ENCODE results near the gene KCNAB2.
"Not testable (repeated sequence)": the region's sequence is repeated elsewhere in the genome, so short reads cannot be mapped to it uniquely, and the experiment has no call there.

Gene KCNAB2

DNA sequence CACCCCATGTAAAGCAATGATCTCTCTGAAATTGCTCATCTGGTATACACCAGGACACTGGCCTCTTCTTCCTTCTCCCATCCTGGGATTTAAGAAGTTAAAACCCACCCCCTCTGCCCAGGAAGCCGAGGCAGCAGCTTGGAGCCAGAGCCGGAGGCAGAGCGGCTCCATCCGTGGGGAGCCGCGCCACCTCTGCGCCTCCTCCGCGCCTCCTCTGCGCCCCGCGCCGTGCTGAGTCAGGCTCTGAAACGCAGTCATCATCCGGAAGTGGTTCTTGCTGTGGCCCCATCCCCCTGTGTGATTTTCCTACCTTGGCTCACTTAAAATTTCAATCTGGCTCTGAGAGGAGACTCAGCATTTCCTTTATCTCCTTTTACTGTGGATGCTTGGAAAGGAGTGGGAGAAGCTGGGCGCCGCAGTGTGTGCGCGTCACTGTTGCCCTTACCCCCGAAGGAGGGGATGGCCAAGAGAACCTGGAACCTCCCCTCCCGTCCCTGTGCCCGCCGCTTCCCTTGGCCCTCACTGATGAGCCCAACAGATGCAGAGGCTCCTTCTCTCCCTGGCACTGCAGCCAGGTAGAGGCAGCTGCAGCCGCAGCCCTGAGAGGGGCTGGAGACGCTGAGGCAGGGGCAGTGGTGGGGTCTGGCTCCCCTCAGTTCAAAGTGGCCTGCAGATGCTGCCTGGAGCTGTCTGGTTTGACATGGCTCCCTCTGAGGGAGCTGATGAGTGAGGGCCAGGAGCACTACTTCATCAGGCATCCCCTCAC is 38.2 kb upstream of the KCNAB2 start:
- H3K27ac Mint-ChIP-seq = no peak overlapping the region
- no peaks in the 10 kb centered on the region for H3K9me3 Mint-ChIP-seq
- no peak overlapping the region for H3K4me3 Mint-ChIP-seq
- peaks cover 1% of the 10 kb centered on the region for H3K36me3 Mint-ChIP-seq
- H3K27me3 Mint-ChIP-seq = no peaks in the 10 kb centered on the region
- peaks cover 22% of the 10 kb centered on the region for H3K4me1 Mint-ChIP-seq

DNA sequence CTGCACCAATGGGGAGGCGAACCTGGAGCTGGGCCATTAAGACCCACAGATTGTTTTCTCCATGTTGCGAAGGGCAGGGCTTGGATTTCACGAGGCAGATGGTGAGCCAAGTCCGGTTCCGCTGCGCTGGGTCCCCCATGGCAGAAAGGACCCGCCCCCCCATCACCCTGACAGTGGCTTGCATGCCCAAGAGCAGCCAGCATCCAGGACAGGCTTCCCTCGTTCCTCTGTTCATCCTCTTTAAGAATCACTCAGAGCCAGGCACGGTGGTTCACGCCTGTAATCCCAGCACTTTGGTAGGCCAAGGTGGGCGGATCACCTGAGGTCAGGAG is 37.6 kb upstream of the KCNAB2 start:
- Mint-ChIP-seq H3K36me3 (peaks cover 1% of the 10 kb centered on the region), H3K9me3 (no peaks in the 10 kb centered on the region), H3K4me3 (no peak overlapping the region), H3K27me3 (no peaks in the 10 kb centered on the region), H3K27ac (no peak overlapping the region), H3K4me1 (peaks cover 22% of the 10 kb centered on the region)

DNA sequence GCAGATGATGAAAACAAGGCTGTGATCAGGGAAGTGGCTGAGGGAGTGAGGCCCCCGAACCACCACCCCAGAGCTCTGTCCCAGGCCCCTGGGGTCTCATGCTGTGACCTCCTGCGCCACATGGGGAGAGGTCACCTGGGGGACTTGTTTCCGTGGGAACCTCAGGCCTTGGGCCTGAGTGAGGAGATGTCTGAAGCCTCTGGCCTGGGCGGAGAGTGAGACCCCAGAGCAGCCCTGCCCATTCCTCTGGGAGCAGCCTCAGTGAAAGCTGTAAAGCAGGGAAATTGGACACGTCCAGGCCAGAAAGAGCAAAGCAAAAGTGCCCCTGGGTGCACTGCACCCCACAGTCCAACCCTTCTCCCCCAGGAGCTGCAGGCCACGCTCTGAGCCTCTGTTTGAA is 37.0 kb upstream of the KCNAB2 start:
- H3K9me3 Mint-ChIP-seq = no peaks in the 10 kb centered on the region
- peaks cover 17% of the 10 kb centered on the region for H3K4me1 Mint-ChIP-seq
- H3K36me3 Mint-ChIP-seq = peaks cover 1% of the 10 kb centered on the region
- no peaks in the 10 kb centered on the region for H3K27me3 Mint-ChIP-seq
- H3K4me3 Mint-ChIP-seq = no peak overlapping the region
- no peak overlapping the region for H3K27ac Mint-ChIP-seq

DNA sequence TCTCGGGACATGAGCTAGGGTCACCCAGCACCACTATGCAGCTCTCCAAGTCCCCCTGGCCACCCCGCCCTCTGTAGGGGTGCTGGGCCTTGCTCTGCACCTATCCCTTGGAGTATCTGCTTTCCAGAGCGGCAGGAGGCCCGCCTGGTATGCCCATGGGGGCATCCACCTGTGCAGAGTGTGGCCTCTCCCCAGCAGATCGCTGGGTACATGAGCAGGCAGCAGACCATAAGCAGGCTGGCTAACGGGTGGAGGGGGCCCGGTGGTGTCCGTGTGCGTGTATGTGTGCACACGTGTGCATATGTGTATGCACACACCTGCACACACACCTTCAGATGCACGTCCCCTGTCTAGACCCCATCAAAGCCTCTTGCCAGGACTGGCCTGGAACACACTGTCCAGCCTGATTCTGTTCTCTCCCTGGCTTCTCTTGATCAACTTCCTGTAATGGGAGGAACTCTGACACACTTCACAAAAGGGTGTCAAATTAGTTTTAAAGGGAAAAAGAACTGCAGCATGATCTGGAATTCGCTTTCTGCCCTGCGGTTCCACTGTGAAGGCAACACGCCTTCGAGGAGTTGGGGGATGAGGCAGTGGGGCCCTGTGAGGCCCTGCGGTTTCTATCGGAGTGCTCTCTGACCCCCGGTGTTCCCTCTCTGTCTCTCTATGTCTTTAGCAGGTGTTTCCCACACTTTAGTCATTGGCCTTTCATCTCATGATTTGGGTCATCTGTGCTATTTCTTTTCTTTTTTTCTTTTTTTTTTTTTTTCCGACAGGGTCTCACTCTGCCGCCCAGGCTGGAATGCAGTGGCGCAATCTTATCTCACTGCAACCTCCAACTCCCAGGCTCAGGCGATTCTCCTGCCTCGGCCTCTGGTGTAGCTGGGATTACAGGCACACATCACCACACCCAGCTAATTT is 36.3 kb upstream of the KCNAB2 start:
- peaks cover 1% of the 10 kb centered on the region for H3K36me3 Mint-ChIP-seq
- H3K9me3 Mint-ChIP-seq = no peaks in the 10 kb centered on the region
- no peak overlapping the region for H3K27ac Mint-ChIP-seq
- no peaks in the 10 kb centered on the region for H3K27me3 Mint-ChIP-seq
- no peak overlapping the region for H3K4me3 Mint-ChIP-seq
- peaks cover 11% of the 10 kb centered on the region for H3K4me1 Mint-ChIP-seq

DNA sequence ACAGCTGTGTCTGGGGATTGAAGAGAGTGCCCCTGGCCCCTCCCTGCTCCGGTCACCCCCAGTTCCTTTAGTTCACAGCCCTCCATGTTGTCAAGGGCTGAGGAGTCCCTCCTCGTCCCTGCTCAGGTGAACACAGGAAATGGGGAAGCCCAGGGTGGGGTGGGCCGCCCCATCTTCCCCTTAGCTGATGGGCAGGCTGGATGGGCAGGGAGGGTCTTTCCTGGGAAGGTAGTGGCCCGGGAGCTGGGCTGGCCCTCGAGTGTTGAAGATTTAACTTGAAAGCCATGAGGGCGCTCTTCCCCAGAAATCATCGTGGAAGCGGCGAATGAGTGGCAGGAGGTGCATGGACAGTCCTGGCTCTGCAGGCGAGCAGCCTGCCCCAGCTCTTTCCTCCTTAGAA is 35.1 kb upstream of the KCNAB2 start:
- H3K4me3 Mint-ChIP-seq = no peak overlapping the region
- no peak overlapping the region for H3K27ac Mint-ChIP-seq
- H3K27me3 Mint-ChIP-seq = no peaks in the 10 kb centered on the region
- H3K36me3 Mint-ChIP-seq = peaks cover 1% of the 10 kb centered on the region
- H3K4me1 Mint-ChIP-seq = peaks cover 8% of the 10 kb centered on the region
- H3K9me3 Mint-ChIP-seq = no peaks in the 10 kb centered on the region

DNA sequence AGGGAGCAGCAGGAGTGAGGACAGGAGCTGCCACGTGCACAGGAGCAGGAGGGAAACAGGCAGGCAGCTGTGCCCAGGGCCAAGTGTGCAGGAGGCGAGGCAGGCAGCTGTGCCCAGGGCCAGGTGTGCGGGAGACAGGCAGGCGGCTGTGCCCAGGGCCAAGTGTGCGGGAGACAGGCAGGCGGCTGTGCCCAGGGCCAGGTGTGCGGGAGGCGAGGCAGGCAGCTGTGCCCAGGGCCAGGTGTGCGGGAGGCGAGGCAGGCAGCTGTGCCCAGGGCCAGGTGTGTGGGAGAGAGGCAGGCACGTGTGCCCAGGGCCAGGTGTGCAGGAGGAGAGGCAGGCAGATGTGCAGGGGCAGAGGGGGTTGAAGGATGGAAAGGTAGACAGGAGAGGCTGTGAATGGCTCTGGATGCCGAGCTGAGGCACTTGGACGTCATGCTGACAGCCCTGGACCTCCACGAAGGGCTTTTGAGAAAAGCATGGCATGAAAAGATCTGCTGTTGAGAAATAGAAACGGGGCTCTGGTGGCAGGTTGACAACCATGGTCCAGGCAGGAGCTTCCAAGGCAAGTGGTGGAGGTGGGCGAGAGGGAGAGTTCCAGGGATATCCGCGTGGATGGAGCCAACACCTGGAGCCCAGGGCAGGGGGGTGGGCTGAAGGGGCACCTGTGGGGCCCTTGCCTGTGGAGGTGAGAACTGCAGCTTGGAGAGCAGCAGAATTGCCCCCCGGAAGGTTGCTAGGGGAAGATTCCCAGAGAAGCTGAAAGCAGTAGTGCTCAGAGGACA is 34.3 kb upstream of the KCNAB2 start:
- no peak overlapping the region for H3K27ac Mint-ChIP-seq
- peaks cover 8% of the 10 kb centered on the region for H3K4me1 Mint-ChIP-seq
- peaks cover 1% of the 10 kb centered on the region for H3K36me3 Mint-ChIP-seq
- H3K4me3 Mint-ChIP-seq = no peak overlapping the region
- no peaks in the 10 kb centered on the region for H3K9me3 Mint-ChIP-seq
- H3K27me3 Mint-ChIP-seq = no peaks in the 10 kb centered on the region

DNA sequence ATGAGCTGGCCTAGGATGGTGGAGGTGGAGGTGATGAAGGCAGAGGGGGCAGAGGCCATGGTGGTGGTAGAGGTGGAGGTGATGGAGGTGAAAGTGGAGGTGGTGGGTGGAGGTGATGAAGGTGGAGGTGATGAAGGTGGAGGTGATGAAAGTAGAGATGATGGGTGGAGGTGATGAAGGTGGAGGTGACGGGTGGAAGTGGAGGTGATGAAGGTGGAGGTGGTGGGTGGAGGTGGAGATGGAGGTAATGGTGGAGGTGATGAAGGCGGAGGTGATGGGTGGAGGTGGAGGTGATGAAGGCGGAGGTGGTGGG is 33.8 kb upstream of the KCNAB2 start:
- H3K4me1 Mint-ChIP-seq = peaks cover 5% of the 10 kb centered on the region
- H3K9me3 Mint-ChIP-seq = no peaks in the 10 kb centered on the region
- H3K27ac Mint-ChIP-seq = no peak overlapping the region
- H3K27me3 Mint-ChIP-seq = no peaks in the 10 kb centered on the region
- no peak overlapping the region for H3K4me3 Mint-ChIP-seq
- peaks cover 1% of the 10 kb centered on the region for H3K36me3 Mint-ChIP-seq

DNA sequence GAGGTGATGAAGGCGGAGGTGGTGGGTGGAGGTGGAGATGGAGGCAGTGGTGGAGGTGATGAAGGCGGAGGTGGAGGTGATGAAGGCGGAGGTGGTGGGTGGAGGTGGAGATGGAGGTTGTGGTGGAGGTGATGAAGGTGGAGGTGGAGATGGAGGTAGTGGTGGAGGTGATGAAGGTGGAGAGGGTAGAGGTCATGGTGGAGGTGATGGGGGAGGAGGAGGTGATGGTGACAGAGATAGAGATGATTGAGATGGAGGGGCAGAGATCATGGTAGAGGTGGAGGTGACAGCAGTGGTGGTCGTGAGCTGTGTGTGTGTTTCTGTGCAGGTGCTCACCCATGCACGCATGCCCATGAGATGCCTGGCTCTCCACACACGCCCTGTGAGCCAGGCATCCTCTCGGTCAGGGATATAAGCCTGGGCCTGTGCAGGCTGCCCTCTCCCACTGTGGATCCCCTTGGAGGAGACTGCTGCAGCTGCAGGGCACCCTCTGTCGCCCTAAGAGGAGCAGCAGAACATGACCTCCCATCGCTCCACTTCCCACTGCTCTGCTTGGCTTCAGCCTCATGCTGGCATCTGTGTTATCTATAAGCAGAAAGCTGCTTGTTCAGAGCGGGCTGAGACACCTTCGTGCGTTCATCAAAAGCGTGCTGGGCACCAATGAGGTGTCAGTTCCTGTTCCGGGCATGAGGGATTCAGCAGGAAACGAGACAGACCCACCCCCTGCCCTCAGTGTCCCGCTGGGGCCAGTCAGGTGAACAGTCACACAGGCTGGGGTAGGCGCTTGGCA is 33.0 kb upstream of the KCNAB2 start:
- H3K27me3 Mint-ChIP-seq = no peaks in the 10 kb centered on the region
- H3K4me1 Mint-ChIP-seq = peaks cover 4% of the 10 kb centered on the region
- no peaks in the 10 kb centered on the region for H3K9me3 Mint-ChIP-seq
- no peaks in the 10 kb centered on the region for H3K36me3 Mint-ChIP-seq
- no peak overlapping the region for H3K4me3 Mint-ChIP-seq
- no peak overlapping the region for H3K27ac Mint-ChIP-seq

DNA sequence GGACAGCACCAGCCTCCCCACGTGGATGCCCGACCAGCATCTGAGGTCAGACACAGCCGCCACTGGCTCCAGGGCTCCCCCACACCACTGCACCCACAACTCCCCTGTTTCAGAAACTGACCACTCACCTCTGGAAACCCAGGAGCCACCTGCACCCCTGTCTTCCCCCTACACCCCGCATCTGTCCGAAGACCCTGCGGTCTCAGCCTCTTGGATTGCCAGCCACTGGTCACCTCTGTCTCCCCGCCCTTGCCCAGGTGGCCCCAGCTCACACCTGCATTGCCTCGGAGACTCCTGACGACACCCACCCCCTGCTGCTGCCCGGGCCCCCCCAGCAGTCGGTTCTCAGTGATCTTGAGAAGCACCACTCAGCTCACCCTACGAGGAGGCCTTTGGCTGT is 32.2 kb upstream of the KCNAB2 start:
- Mint-ChIP-seq H3K27ac (no peak overlapping the region), H3K4me1 (peaks cover 4% of the 10 kb centered on the region), H3K36me3 (no peaks in the 10 kb centered on the region), H3K9me3 (no peaks in the 10 kb centered on the region), H3K4me3 (no peak overlapping the region), H3K27me3 (no peaks in the 10 kb centered on the region)

DNA sequence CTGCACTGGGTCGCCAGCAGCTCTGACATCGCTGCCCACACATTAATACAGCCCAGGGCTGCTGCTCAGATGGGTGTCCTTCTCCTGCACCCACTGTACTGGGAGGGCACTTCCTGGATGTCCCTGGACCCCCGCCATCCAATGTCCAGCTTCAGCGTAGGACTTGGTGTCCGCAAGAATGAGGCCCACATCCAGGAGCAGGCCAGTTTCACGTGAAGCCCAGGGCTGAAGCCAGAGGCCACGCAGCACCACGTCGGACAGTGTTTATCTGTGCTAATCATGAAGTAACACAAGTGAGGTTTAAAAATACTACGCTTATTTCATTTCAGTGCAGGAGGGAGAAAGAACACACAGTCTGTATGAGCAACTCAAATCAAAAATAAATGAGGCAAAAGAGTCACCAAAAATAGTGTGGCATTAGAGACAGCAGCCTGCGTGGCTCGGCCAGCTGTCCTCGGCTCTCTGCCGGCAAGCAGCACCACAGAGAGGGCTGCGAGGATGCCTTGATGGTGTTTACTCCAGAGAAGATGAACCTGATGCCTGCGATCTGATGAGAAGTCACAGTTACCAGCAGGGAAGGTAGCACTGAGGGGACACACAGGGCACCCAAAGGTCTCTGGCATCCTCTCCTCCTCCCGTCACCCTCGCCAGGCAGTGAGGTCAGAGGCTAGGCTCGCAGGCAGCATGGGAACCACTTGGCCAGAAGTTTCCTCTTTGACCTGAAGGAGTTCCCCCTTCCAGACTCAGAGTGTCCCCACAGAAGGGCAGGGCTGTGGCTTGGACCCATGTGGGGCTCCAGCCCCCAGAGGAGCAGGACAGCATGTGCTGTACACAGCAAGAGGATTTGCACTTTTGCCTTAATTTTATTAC is 31.3 kb upstream of the KCNAB2 start:
- H3K27ac Mint-ChIP-seq = no peak overlapping the region
- no peak overlapping the region for H3K4me3 Mint-ChIP-seq
- H3K27me3 Mint-ChIP-seq = no peaks in the 10 kb centered on the region
- no peaks in the 10 kb centered on the region for H3K9me3 Mint-ChIP-seq
- H3K4me1 Mint-ChIP-seq = peaks cover 4% of the 10 kb centered on the region
- no peaks in the 10 kb centered on the region for H3K36me3 Mint-ChIP-seq

DNA sequence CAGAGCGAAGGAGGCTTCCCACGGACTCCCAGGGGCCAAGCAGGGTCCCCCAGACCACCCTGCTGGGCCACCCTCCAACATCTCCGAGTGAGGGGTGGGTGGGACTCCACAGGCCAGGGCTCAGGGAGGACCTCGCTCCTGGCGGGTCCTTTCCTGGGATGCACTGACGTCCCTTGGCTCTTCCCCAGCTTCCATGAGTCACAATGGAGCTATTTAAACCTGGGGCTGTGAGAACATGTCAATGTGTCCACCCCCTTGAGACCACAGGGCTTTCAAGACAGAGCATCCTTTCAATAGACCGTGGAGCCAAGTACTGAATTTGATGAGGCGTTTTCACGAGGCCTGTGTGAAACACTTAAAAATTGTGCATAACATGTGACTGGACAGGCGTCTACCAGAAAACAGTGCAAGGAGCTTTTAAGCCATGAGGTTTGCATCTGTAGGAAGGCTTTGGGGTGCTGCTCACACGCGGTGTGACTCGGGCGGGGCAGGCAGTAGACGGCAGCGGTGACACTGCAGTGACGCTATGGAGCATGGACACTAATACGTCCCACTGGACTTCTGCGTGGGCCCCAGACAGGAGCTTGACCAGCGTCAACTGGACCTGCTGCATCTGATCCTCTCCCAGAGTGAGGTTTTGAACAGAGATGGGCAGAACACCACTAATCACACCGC is 29.4 kb upstream of the KCNAB2 start:
- Mint-ChIP-seq H3K4me3 (no peak overlapping the region), H3K36me3 (no peaks in the 10 kb centered on the region), H3K9me3 (no peaks in the 10 kb centered on the region), H3K27me3 (no peaks in the 10 kb centered on the region), H3K27ac (no peak overlapping the region), H3K4me1 (no peaks in the 10 kb centered on the region)

DNA sequence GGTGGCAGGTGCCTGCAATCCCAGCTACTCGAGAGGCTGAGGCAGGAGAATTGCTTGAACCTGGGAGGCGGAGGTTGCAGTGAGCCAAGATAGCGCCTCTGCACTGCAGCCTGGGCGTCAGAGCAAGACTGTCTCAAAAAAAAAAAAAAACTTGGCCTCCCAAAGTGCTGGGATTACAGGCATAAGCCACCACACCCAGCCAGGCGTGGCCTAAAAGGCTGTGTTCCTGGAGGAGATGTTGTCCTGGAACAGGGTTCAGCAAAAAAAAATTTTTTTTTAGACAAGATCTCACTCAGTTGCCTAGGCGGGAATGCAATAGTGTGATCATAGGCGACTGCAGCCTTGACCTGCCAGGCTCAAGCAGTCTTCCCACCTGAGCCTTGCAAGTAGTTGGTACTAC is 28.0 kb upstream of the KCNAB2 start:
- H3K27ac Mint-ChIP-seq, H3K36me3 Mint-ChIP-seq, H3K27me3 Mint-ChIP-seq, H3K9me3 Mint-ChIP-seq, H3K4me1 Mint-ChIP-seq, H3K4me3 Mint-ChIP-seq: not testable (repeated sequence)

DNA sequence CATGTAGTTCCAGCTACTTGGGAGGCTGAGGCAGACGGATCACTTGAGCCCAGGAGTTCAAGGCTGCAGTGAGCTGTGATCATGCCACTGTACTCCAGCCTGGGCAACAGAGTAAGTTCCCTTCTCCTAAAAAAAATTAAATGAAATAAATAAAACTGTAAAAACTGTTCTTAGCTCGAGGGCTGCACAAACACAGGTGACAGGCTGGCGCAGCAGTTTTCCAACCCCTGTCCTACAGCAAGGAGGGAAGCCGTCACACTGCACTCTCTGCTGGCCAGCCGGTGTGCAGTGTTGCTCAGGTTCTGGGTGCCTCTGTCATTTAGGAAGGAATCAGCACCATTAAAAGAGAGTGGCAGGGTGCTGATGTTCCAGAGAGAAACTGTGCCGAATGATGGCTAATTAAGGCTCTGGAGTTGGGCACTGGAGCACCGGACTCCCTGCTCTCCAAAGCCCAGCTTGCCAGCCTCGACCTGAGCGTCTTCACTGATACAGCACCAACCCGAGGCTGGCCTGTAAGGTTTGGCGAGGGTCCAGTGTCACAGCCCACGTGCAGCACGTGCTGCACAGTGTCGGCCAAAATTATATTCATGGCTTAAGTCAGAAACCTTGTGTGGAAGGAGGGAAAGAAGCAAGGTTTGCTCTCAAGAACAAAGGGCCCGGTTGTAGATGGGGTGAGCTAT is 26.4 kb upstream of the KCNAB2 start:
- no peaks in the 10 kb centered on the region for H3K27me3 Mint-ChIP-seq
- H3K4me1 Mint-ChIP-seq = no peaks in the 10 kb centered on the region
- H3K4me3 Mint-ChIP-seq = no peak overlapping the region
- no peaks in the 10 kb centered on the region for H3K9me3 Mint-ChIP-seq
- no peaks in the 10 kb centered on the region for H3K36me3 Mint-ChIP-seq
- no peak overlapping the region for H3K27ac Mint-ChIP-seq

DNA sequence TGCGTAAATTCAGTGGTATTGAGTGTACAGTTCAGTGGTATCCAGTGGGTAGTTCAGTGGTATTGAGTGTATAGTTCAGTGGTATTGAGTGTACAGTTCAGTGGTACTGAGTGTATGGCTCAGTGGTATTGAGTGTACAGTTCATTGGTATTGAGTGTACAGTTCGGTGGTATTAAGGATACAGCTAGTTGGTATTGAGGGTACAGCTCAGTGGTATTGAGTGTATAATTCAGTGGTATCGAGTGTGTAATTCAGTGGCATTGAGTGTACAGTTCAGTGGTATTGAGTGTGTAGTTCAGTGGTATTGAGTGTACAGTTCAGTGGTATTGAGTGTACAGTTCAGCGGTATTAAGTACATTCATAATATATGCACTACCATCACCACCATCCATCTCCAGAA is 23.5 kb upstream of the KCNAB2 start:
- no peaks in the 10 kb centered on the region for H3K36me3 Mint-ChIP-seq
- H3K4me3 Mint-ChIP-seq = no peak overlapping the region
- H3K27ac Mint-ChIP-seq = no peak overlapping the region
- no peaks in the 10 kb centered on the region for H3K27me3 Mint-ChIP-seq
- peaks cover 6% of the 10 kb centered on the region for H3K4me1 Mint-ChIP-seq
- no peaks in the 10 kb centered on the region for H3K9me3 Mint-ChIP-seq

Data from activated naive CD4-positive, alpha-beta T cell treated with anti-CD3 and anti-CD28 coated beads, Interleukin-2, amount 50 U/mL, for 24 hours (primary cell).